Activated T-cell treated with anti-CD3 and anti-CD28 coated beads, Interleukin-2, amount 50 U/mL, for 1 hour (primary cell): ENCODE measurements around the gene CRISPLD2.
"Not testable (repeated sequence)": the region's sequence is repeated elsewhere in the genome, so short reads cannot be mapped to it uniquely, and the experiment has no call there.

ENCODE experiments used
- DNase-seq: peaks from one replicate; pipeline ENCODE4 v3.0.0-alpha.2; 2020

CRISPLD2 gene

GRCh38 chr16:84863481-84863814 is 43.7 kb downstream of the CRISPLD2 start:
- no peak for DNase-seq

GRCh38 chr16:84864326-84864955 is 44.7 kb downstream of the CRISPLD2 start:
- no peak for DNase-seq

- DNase-seq, result no peak
These were observed 47.9 kb downstream of the CRISPLD2 start for GRCh38 chr16:84867696-84868095.

GRCh38 chr16:84868328-84868727 is 48.5 kb downstream of the CRISPLD2 start:
- DNase-seq, result no peak

- DNase-seq, result no peak
These were observed 49.2 kb downstream of the CRISPLD2 start for GRCh38 chr16:84868829-84869472.

GRCh38 chr16:84869473-84869845 is 49.7 kb downstream of the CRISPLD2 start:
- no peak for DNase-seq

- DNase-seq, result not testable (repeated sequence)
These were observed 53.2 kb downstream of the CRISPLD2 start for GRCh38 chr16:84872971-84873370.

GRCh38 chr16:84874004-84874435 is 54.2 kb downstream of the CRISPLD2 start:
- DNase-seq, result no peak

- DNase-seq, result no peak
These were observed 54.8 kb downstream of the CRISPLD2 start for GRCh38 chr16:84874553-84874952.

- DNase-seq, result no peak
These were observed 55.2 kb downstream of the CRISPLD2 start for GRCh38 chr16:84874983-84875382.

GRCh38 chr16:84875846-84876245 is 56.1 kb downstream of the CRISPLD2 start:
- no peak for DNase-seq

GRCh38 chr16:84876873-84877606 is 57.3 kb downstream of the CRISPLD2 start:
- no peak for DNase-seq

GRCh38 chr16:84878770-84879169 is 59.0 kb downstream of the CRISPLD2 start:
- DNase-seq, result no peak

- no peak for DNase-seq
These were observed 60.0 kb downstream of the CRISPLD2 start for GRCh38 chr16:84879569-84880487.

- DNase-seq, result no peak
These were observed 62.1 kb downstream of the CRISPLD2 start for GRCh38 chr16:84881702-84882521.

GRCh38 chr16:84883301-84883700 is 63.5 kb downstream of the CRISPLD2 start:
- no peak for DNase-seq

GRCh38 chr16:84884246-84884595 is 64.4 kb downstream of the CRISPLD2 start:
- no peak for DNase-seq

GRCh38 chr16:84884596-84885341 is 65.0 kb downstream of the CRISPLD2 start:
- no peak for DNase-seq

GRCh38 chr16:84885342-84885910 is 65.6 kb downstream of the CRISPLD2 start:
- no peak for DNase-seq

GRCh38 chr16:84886497-84887090 is 66.8 kb downstream of the CRISPLD2 start:
- no peak for DNase-seq

- DNase-seq, result no peak
These were observed 67.4 kb downstream of the CRISPLD2 start for GRCh38 chr16:84887207-84887606.
